Measurements from ENCODE around the gene CTNS. TPM values are rescaled to one million over a fixed set of nuclear protein-coding genes. Genes with fewer than 3 reads are reported as not detected.

The CTNS gene
- total RNA-seq, 1 donor = 25.9 TPM

- TF ChIP-seq, protein P1, sequence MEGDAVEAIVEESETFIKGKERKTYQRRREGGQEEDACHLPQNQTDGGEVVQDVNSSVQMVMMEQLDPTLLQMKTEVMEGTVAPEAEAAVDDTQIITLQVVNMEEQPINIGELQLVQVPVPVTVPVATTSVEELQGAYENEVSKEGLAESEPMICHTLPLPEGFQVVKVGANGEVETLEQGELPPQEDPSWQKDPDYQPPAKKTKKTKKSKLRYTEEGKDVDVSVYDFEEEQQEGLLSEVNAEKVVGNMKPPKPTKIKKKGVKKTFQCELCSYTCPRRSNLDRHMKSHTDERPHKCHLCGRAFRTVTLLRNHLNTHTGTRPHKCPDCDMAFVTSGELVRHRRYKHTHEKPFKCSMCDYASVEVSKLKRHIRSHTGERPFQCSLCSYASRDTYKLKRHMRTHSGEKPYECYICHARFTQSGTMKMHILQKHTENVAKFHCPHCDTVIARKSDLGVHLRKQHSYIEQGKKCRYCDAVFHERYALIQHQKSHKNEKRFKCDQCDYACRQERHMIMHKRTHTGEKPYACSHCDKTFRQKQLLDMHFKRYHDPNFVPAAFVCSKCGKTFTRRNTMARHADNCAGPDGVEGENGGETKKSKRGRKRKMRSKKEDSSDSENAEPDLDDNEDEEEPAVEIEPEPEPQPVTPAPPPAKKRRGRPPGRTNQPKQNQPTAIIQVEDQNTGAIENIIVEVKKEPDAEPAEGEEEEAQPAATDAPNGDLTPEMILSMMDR (IDR thresholded peaks at IDR 0.05; ENCODE audit: insufficient read depth, low read depth, low read length) = no peak
- DNase-seq (ENCODE audit: low read depth) = no peak
- peak overlapping the region; percentile 93 for H3K4me3 ChIP-seq (ENCODE audit: low read depth, low read length)
These were observed 946 bp upstream of the CTNS start for GRCh38 chr17:3635474-3636153.

DNA sequence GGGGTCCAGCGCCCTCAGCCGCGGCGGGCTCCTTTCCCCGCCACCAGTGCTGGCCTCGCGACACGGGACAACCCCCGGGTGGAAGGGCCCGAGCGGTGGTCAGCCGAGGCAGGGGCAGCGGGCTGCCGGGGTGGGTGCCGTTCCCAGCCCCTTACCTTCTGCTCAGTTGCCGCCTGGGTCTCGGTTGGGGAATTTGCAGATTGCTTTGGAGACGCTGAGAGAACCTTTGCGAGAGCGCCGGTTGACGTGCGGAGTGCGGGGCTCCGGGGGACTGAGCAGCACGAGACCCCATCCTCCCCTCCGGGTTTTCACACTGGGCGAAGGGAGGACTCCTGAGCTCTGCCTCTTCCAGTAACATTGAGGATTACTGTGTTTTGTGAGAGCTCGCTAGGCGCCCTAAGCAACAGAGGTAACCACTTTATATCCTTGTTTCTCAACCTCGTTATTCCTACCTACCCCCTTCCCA is 381 bp downstream of the CTNS start:
- no peak for DNase-seq (ENCODE audit: low read depth)
- peak overlapping the region; percentile 93 for H3K4me3 ChIP-seq (ENCODE audit: low read depth, low read length)
- TF ChIP-seq, protein P1 (IDR thresholded peaks at IDR 0.05; ENCODE audit: insufficient read depth, low read depth, low read length) = no peak

DNA sequence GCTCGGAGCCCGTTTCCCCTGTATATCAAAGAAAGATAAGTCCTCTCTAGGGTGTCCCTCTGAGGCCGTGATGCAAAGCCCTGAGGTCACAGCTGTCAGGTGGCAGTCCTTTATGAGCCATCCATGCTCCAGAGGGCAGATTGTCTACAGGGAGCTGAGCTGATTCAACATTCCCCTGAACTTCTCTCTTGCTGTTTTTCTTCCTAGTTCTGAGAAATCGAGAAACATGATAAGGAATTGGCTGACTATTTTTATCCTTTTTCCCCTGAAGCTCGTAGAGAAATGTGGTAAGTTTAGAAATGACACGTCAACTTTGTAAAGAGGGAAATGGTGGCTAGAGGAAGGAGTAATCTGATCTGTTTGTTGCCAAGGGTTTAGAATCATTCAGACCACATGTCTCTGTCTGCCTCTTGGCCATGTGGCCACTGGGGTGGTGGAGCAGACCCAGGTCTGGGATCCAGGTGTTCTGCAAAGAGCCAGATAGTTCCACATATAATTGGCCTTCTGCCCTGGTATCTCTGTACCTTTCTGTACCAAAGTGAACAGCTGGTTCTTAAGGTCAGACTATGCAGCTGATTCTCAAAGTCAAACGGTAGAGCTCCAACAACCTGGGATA is 3.5 kb downstream of the CTNS start:
- no peak overlapping the region for H3K4me3 ChIP-seq (ENCODE audit: low read depth, low read length)
- DNase-seq (ENCODE audit: low read depth) = peak; percentile 44
- TF ChIP-seq, protein P1 (IDR thresholded peaks at IDR 0.05; ENCODE audit: insufficient read depth, low read depth, low read length) = no peak

DNA sequence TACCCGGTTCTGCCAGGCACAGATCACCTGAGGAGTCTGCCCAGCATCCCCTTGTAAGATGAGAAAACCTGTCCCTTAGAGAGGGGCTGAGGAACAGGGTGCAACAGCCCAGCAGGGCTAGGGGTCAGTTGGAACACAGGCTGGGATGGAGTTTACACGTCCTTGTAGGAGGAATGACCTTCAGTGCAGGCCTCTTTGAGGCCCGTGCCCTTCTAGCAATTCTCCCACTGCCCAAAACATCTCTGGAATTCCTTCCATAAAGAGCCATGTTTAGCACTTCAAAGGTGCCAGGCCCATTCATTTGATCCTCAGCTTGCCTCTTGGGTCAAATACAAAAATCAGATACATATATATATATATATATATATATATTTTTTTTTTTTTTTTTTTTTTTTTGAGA is 4.5 kb downstream of the CTNS start:
- no peak overlapping the region for H3K4me3 ChIP-seq (ENCODE audit: low read depth, low read length)
- TF ChIP-seq, protein P1 (IDR thresholded peaks at IDR 0.05; ENCODE audit: insufficient read depth, low read depth, low read length) = no peak
- DNase-seq (ENCODE audit: low read depth) = no peak

DNA sequence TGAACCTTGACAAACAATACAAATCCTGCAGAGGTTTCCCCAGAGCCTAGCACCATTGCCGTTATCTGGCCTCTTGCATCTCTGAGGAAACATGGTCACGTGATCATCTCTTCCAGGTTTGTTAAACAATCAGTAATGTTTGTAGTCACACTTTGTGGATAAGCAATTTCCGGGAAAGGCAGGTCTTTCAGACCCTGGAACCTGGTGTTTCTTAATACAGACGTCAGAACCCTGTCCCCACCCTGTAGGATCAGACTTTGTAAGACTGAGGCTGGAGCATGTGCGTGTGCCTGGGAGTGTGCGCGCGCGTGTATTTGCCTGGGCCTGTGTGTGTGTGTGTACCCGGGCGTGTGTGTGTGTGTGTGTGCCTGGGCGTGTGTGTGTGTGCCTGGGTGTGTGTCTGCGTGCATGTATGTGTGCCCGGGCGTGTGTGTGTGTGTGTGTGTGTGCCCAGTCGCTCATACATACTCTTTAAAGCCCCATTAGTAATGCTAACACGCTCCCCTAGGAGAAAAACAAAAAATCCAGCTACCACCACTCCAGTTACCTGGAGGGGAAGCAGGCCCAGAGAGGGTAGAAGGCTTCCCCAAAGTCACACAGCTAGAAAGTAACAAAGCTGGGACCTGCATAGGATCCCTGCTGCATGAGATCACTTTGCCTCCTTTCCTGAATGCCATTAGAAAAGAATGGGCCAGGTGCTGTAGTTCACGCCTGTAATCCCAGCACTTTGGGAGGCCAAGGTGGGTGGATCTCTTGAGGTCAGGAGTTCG is 5.3 kb downstream of the CTNS start:
- TF ChIP-seq, protein P1 (IDR thresholded peaks at IDR 0.05; ENCODE audit: insufficient read depth, low read depth, low read length) = no peak
- no peak overlapping the region for H3K4me3 ChIP-seq (ENCODE audit: low read depth, low read length)
- no peak for DNase-seq (ENCODE audit: low read depth)

GRCh38 chr17:3643889-3644349 is 7.4 kb downstream of the CTNS start:
- no peak overlapping the region for H3K4me3 ChIP-seq (ENCODE audit: low read depth, low read length)
- TF ChIP-seq, protein P1 (IDR thresholded peaks at IDR 0.05; ENCODE audit: insufficient read depth, low read depth, low read length) = no peak
- no peak for DNase-seq (ENCODE audit: low read depth)
